GM12892 (cell line): ENCODE results near the gene AP1B1.

Experiments used
- POLR2A ChIP-seq: IDR thresholded peaks from 2 replicates; pipeline ENCODE4 v1.6.1; 2011; ENCODE audit warnings: low read depth, low read length, control low read depth
- POLR2AphosphoS5 ChIP-seq: IDR thresholded peaks from 2 replicates; pipeline ENCODE4 v1.6.1; 2011; ENCODE audit warnings: low read depth, low read length, control low read depth
- TAF1 ChIP-seq: IDR thresholded peaks from 2 replicates; pipeline ENCODE4 v1.6.1; 2011; ENCODE audit warnings: low read depth, mild to moderate bottlenecking, control low read depth, low read length, borderline replicate concordance

DNA sequence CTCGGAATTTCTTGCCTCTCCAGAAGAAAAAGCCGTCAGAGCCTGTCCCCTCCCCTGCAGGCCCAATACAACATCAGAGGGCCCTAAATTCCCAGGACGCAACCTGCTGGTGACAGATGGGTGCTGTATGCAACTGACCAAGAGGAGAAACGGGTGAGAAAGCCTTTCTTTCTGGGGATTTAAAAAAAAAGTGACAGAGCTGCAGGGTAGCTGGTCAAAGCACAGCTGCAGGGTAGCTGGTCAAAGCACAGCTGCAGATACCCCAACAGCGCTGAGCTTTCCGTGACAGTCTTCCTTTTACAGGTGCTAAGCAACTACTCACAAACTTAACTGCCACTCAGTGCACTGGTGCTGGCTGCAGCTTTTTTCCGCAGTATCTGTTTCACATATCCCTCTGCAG lies 17.8 kb downstream of the AP1B1 start:
- TF ChIP-seq POLR2AphosphoS5, result no peak
- TF ChIP-seq TAF1, result no peak
- TF ChIP-seq POLR2A, result no peak
